NCI-H2107 treated with DMSO at 0.1 percent for 48 hours (cell line): ENCODE data around the gene GLB1L2.
A peak's percentile ranks its signal among the peaks of the same experiment; 100 is the strongest.

ENCODE experiments used
- DNase-seq: peaks from one replicate; lab custom pipeline; 2025; ENCODE audit not compliant: unreplicated experiment; lab: John Stamatoyannopoulos, UW

The GLB1L2 gene

GRCh38 chr11:134383576-134384221, 51.9 kb downstream of the GLB1L2 start:
- no peak for DNase-seq

DNA sequence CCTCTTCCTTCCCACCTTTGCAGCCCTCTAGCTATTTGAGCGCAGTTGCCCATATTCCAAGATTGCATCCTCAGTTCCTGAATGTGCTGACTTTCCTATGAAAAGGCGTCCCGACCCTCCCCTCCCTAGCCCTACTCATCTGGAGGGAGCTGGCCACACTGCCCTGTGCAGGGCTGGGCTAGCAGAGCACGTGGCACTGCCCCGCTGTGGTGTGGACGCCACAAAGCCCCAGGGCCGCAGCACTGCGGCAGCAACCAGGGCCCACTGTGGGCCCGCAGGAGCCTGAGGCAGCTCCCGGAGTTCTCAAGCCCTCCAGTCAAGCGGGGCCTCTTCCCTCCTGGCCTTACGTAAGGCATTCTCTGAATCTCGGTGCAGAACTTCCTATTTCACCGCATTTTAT, 52.6 kb downstream of the GLB1L2 start:
- no peak for DNase-seq

- DNase-seq: no peak
Measured at GRCh38 chr11:134385171-134385570, 53.4 kb downstream of the GLB1L2 start.

DNA sequence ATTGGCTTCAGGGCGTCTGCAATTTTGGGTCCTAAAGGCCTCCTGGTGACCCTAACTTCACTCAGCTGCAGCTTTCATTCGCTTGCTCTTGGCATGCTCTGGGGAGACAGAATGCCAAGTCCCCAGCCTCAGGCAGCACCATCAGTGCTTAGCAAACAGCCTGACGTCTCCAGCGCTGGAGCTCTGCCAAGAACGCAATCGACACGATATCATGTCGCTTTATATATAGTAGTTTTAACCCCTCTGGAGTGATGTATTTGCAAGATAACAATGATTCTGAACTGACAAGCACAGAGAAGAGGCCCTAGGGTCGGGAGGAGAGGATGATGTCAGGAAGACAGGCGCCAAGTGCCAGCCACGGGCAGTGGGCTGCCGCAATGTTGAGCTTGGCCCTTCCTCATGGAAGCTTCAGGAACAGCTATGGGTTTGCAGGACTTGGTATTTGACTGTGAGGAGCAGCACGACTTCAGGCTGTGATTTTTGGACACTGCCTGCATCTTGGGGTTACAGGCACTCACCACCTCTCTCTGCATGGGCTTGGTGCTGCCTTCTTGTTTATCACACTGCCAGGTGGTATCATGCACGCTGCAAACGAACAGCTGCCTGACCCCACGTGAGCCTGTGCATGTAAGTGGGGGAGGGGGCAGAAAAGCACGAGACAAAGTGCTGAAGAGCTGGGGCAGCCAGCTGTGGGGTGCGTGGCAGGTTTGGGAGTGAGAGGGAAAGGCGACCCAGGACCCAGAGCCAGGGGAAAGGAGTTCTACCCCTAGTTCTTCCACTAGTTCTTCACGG, 54.2 kb downstream of the GLB1L2 start:
- peak; percentile 79 for DNase-seq

DNA sequence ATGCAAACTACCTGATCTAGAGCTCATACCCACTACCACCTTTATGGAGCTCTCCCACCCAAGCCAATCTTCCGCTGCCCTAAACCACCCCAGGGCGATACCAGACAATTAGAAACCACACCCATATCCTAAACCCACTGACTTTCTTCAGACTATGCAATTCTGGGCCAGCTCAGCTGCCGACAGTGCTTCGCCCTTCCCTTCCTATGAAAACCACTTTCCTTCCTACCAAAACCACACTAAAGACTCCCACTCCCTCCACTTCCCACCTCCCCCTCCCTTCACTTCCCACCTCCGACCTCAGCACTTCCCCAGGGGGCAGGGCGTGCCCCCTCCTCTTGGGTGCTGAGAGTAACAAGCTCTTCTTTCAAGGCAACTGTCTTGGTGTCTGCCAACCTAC, 55.2 kb downstream of the GLB1L2 start:
- DNase-seq: no peak

DNA sequence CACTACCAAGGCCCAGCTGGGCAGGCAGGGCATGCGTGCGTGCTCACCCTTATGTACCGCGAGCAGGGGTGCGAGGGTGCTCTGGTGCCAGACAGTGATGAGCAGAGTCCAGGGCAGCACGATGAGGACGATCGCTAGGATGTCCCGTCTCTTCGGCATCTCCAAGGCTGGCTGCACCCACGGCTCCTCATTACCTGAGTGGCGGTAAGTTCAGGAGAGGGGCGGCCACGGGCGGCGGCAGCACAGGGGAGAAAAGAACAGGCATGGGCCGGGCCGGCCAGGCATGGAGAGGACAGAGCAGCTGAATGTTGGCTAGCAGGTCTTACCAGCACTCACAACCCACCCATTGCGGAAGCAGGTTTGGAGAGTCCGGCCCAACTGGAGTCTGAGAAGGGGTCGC, 55.7 kb downstream of the GLB1L2 start:
- no peak for DNase-seq

GRCh38 chr11:134388590-134388989, 56.8 kb downstream of the GLB1L2 start:
- DNase-seq: no peak

GRCh38 chr11:134389464-134390180, 57.8 kb downstream of the GLB1L2 start:
- no peak for DNase-seq

- no peak for DNase-seq
Measured at GRCh38 chr11:134390706-134391569, 59.1 kb downstream of the GLB1L2 start.

DNA sequence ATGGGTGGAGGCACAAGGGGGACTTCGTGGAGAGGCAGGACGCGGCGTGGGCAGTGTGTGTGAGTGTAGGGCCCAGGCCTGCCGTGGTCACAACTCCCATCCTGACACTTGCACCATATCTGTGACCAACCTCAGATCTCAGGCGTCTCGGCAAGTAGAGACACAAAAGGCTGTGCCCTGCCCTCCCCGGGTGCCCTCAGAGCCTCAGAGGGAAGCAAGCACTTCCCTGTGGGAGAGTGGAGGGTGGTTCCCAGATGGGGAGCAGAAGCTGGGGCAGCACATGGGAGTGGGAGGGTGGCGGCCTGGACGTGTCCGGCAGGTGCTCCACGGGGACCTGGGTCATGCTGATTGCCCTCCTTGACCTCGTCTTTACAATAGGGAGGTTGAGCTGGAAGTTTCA, 59.9 kb downstream of the GLB1L2 start:
- DNase-seq: no peak

DNA sequence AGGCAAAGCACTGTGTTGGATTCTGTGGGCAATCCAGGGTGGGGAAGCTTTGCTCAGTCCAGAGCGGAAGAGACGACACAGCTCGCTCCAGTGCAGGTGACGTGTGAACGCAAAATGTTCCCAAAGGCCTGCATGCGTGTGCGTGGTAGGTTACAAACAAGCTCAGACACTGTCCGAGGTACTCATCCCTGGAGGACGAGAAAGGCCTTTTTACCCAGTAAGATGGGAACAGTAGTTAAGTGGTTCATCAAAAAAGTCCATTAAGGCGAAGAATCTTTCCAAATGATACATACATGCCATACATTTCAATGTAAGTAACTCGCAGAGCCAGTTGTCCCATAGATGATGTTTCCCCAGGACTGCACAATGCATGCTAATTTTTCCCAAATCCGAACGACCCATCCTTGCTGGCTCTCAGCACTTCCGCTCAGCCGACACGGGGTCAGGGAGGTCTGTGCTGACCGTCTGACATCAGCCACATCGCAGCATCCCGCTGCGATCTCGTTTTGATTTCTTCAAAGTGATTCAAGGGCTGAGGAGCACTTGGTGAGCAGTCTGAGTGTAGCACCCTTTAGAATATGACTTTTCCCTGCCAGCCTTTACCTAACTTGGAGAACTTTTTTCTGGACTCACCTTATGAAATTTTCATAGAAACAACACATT, 61.3 kb downstream of the GLB1L2 start:
- no peak for DNase-seq

DNA sequence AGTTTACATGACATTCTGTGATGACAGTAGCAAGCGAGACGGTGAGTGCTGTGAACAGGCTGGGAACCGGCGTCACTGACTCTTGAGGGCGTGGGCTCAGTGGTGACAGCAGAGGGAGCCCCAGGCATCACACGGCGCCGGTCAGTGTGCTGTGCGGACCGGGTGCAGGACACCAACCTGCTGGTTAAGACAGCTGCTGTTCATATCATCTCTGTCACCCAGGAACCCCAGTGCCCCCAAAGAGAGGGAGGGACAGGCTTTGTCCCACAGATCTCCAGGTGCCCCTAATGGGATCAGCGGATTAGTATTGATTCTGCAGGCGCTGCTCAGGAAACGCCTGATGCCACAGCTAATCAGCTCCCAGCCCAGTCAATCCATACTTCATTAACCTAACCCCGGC, 61.9 kb downstream of the GLB1L2 start:
- no peak for DNase-seq

GRCh38 chr11:134394311-134394710, 62.5 kb downstream of the GLB1L2 start:
- DNase-seq: no peak

DNA sequence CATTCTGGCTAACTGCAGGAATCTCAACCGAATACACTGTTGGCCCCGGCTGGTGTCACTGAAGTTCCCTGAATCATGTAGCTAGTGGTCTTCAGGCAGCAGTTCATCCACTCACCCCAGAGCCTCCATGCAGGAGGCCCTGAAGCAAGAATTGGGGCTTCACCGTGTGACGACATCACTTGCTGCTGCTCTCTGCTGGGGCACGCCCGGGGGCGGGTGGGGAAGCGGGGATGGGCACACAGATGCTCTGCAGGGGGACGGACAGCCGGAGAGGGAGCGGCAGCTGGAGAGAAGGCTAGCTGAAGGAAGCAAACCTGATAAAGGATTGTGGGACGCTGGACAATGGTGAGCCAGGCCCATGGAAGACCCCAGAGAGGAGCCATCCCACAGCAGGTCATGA, 63.2 kb downstream of the GLB1L2 start:
- no peak for DNase-seq

GRCh38 chr11:134397304-134398078, 65.7 kb downstream of the GLB1L2 start:
- no peak for DNase-seq

DNA sequence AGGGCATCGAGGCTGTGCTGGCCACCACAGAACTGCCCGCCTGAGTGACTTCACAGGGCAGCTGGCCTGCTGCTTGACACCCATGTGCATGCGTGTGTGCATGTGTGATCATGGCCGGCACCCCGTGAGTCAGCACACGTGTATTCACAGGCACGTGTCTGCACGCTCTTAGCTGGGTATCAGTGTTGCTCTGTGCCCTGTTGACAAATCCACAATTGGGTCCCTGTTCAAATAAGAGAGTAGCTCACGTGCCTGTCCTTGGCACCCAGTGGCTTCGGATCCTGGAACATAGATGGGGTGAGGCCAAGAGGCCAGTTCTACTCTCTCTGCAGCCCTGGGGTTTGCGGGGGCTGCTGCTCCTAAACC, 66.3 kb downstream of the GLB1L2 start:
- DNase-seq: no peak

DNA sequence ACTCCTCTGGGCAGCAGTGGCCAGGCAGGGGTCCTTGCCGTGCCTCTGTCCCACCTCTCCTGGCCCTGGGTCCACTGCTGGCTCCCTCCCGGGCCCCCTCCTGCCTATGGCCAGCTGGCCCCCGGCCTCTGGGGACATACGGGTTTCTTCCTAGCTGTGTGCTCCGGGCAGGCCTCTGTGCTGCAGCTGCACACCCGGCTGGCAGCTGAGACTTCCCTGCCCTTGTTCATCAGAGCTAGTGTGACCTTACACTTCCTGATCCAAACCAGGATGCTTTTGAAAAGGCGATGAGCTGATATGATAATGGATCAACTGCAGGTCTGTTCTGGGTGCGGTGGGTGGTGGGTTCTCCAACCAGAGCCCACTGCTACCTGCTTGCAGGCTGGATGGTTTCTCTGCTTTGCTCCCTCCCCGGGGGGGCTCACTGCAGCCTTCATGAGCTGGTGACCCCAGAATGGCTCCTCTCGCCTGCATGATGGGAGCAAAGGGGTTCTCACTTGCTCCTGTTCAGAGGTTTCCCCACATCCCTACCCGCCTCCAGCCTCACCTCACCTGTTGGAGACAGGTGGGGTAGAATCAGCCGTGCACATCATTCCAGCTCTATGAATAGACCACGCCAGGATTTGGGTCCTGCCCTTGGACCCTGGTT, 67.0 kb downstream of the GLB1L2 start:
- DNase-seq: no peak

GRCh38 chr11:134399293-134399654, 67.5 kb downstream of the GLB1L2 start:
- no peak for DNase-seq

DNA sequence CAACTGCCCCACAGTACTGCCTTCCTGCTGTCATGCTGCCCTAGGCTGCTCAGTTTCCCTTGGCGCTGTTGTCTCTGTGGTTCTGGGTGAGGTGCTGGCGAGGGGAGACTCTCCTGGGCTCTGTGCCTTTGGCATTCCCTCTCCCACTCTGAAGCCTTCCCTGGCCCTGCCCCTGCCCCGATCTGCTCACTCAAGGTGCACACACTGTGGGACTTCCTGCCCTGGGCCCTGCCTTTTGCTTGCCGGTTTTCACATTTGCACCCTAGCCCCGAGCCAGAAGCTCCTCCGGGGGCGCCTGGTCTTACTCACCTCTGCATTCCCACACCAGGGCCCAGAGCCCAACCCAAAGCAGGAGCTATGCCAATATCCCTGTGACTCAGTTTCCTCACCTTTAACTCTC, 68.2 kb downstream of the GLB1L2 start:
- DNase-seq: no peak
